H9 (cell line): ENCODE measurements around the gene KCNMA1. TPM values are rescaled to one million over a fixed set of nuclear protein-coding genes. Genes with fewer than 3 reads are reported as not detected.

Experiments
- DNase-seq: peaks from one replicate; pipeline ENCODE4 v3.0.0-alpha.2; 2017
- H2AFZ ChIP-seq: one replicate; pipeline ENCODE4 v1.6.1; 2013; ENCODE audit warnings: mild to moderate bottlenecking, low read length, control low read depth, moderate library complexity
- H2AK5ac ChIP-seq: 2 replicates; pipeline ENCODE4 v1.6.1; 2013; ENCODE audit warnings: low read length, control low read depth, mixed read lengths; ENCODE audit not compliant: insufficient read length
- H2BK120ac ChIP-seq: one replicate; pipeline ENCODE4 v1.6.1; 2013; ENCODE audit warnings: low read depth, mild to moderate bottlenecking, low read length, control low read depth, inconsistent platforms; ENCODE audit not compliant: poor library complexity, severe bottlenecking
- H2BK12ac ChIP-seq: 2 replicates; pipeline ENCODE4 v1.6.1; 2013; ENCODE audit warnings: low read length, control low read depth, mixed read lengths, low read depth; ENCODE audit not compliant: insufficient read length
- H2BK15ac ChIP-seq: 2 replicates; pipeline ENCODE4 v1.6.1; 2013; ENCODE audit warnings: low read depth, low read length, control low read depth
- H2BK20ac ChIP-seq: one replicate; pipeline ENCODE4 v1.6.1; 2013; ENCODE audit warnings: low read depth, mild to moderate bottlenecking, low read length, control low read depth, inconsistent platforms; ENCODE audit not compliant: poor library complexity, severe bottlenecking
- H2BK5ac ChIP-seq: 2 replicates; pipeline ENCODE4 v1.6.1; 2013; ENCODE audit warnings: low read length, control low read depth, mixed read lengths; ENCODE audit not compliant: insufficient read length
- H3K14ac ChIP-seq: 2 replicates; pipeline ENCODE4 v1.6.1; 2013; ENCODE audit warnings: low read length, control low read depth; ENCODE audit not compliant: insufficient read depth
- H3K18ac ChIP-seq: 2 replicates; pipeline ENCODE4 v1.6.1; 2013; ENCODE audit warnings: low read depth, mild to moderate bottlenecking, mixed read lengths, low read length, control low read depth; ENCODE audit not compliant: insufficient read length
- H3K23ac ChIP-seq: 2 replicates; pipeline ENCODE4 v1.6.1; 2013; ENCODE audit warnings: low read length, control low read depth, mixed read lengths, low read depth; ENCODE audit not compliant: insufficient read length
- H3K23me2 ChIP-seq: 2 replicates; pipeline ENCODE4 v1.6.1; 2013; ENCODE audit warnings: low read depth, mild to moderate bottlenecking, mixed read lengths, low read length, control low read depth; ENCODE audit not compliant: insufficient read length, poor library complexity, severe bottlenecking
- H3K27ac ChIP-seq: 2 replicates; pipeline ENCODE4 v1.5.1; 2013; ENCODE audit warnings: low read length, control low read depth, mixed read lengths, low read depth; ENCODE audit not compliant: insufficient read length
- H3K27me3 ChIP-seq: 2 replicates; pipeline ENCODE4 v1.6.1; 2013; ENCODE audit warnings: low read length, control low read depth, inconsistent platforms; ENCODE audit not compliant: insufficient read depth
- H3K4ac ChIP-seq: 2 replicates; pipeline ENCODE4 v1.6.1; 2013; ENCODE audit warnings: low read depth, mild to moderate bottlenecking, control low read depth, inconsistent platforms, low read length, moderate library complexity
- H3K4me1 ChIP-seq: 2 replicates; pipeline ENCODE4 v1.6.1; 2013; ENCODE audit warnings: low read length, control low read depth, inconsistent platforms; ENCODE audit not compliant: insufficient read depth
- H3K4me2 ChIP-seq: 2 replicates; pipeline ENCODE4 v1.6.1; 2013; ENCODE audit warnings: low read length, control low read depth, mixed read lengths; ENCODE audit not compliant: insufficient read length, insufficient read depth
- H3K56ac ChIP-seq: 2 replicates; pipeline ENCODE4 v1.6.1; 2013; ENCODE audit warnings: low read depth, mild to moderate bottlenecking, mixed read lengths, low read length, control low read depth; ENCODE audit not compliant: insufficient read length
- H3K79me1 ChIP-seq: 2 replicates; pipeline ENCODE4 v1.6.1; 2013; ENCODE audit warnings: low read depth, mild to moderate bottlenecking, moderate library complexity, low read length, control low read depth, inconsistent platforms; ENCODE audit not compliant: insufficient read depth, poor library complexity, severe bottlenecking
- H3K79me2 ChIP-seq: 2 replicates; pipeline ENCODE4 v1.6.1; 2013; ENCODE audit warnings: low read length, control low read depth, inconsistent platforms; ENCODE audit not compliant: insufficient read depth
- H3K9ac ChIP-seq: 2 replicates; pipeline ENCODE4 v1.6.1; 2013; ENCODE audit warnings: low read length, control low read depth, mixed read lengths; ENCODE audit not compliant: insufficient read length; ENCODE audit errors: extremely low read depth
- H3K9me3 ChIP-seq: one replicate; pipeline ENCODE4 v1.6.1; 2013; ENCODE audit warnings: low read depth, low read length, inconsistent platforms; ENCODE audit not compliant: control insufficient read depth
- H3T11ph ChIP-seq: one replicate; pipeline ENCODE4 v1.6.1; 2013; ENCODE audit warnings: mild to moderate bottlenecking, low read length, control low read depth, inconsistent platforms
- H4K20me1 ChIP-seq: one replicate; pipeline ENCODE4 v1.6.1; 2013; ENCODE audit not compliant: control insufficient read depth, insufficient read length, insufficient read depth
- H4K5ac ChIP-seq: 2 replicates; pipeline ENCODE4 v1.6.1; 2013; ENCODE audit warnings: low read depth, mild to moderate bottlenecking, mixed read lengths, low read length, control low read depth; ENCODE audit not compliant: insufficient read length
- H4K8ac ChIP-seq: replicated peaks from 2 replicates; pipeline ENCODE4 v1.6.1; 2013; ENCODE audit warnings: low read length, control low read depth, mixed read lengths, low read depth; ENCODE audit not compliant: insufficient read length
- H4K91ac ChIP-seq: 2 replicates; pipeline ENCODE4 v1.6.1; 2013; ENCODE audit warnings: low read depth, mild to moderate bottlenecking, moderate library complexity, mixed read lengths, low read length, control low read depth; ENCODE audit not compliant: insufficient read length
- H3K27ac Mint-ChIP-seq, 3 experiments: 2 replicates in 2 of 3; 3 replicates in 1 of 3; pipeline ENCODE4 v1.8.0; 2020 to 2021; ENCODE audit warnings: mixed read lengths in 3 of 3, mild to moderate bottlenecking in 1 of 3, moderate library complexity in 1 of 3
- H3K27me3 Mint-ChIP-seq: 2 replicates; pipeline ENCODE4 v1.8.0; 2021; ENCODE audit warnings: low read depth, mild to moderate bottlenecking, moderate library complexity, mixed read lengths
- H3K36me3 Mint-ChIP-seq, 3 experiments: 2 replicates in 2 of 3; 3 replicates in 1 of 3; pipeline ENCODE4 v1.8.0; 2020 to 2021; ENCODE audit warnings: low read depth in 3 of 3, mixed read lengths in 3 of 3; ENCODE audit not compliant: insufficient read depth in 1 of 3
- H3K4me1 Mint-ChIP-seq, 2 experiments: 2 replicates each; pipeline ENCODE4 v1.8.0; 2020; ENCODE audit warnings: mixed read lengths in 2 of 2
- H3K4me3 Mint-ChIP-seq, 2 experiments: 2 replicates in 1 of 2; 3 replicates in 1 of 2; pipeline ENCODE4 v1.8.0; 2020 to 2021; ENCODE audit warnings: mild to moderate bottlenecking in 2 of 2, mixed read lengths in 2 of 2, moderate library complexity in 1 of 2
- H3K9me3 Mint-ChIP-seq, 2 experiments: 2 replicates in 1 of 2; 3 replicates in 1 of 2; pipeline ENCODE4 v1.8.0; 2020; ENCODE audit warnings: mild to moderate bottlenecking in 2 of 2, mixed read lengths in 2 of 2, moderate library complexity in 1 of 2
- CTCF ChIP-seq: fragments of 200-600 bp; sonication (generic); conservative IDR thresholded peaks from 3 replicates; pipeline ENCODE4 v1.8.0; 2021; ENCODE audit warnings: antibody characterized with exemption, mild to moderate bottlenecking
- total RNA-seq: library from RNA; stranded (reverse); gene quantifications from 2 replicates; pipeline ENCODE4 v1.2.1, GENCODE V29; 2021

KCNMA1 gene
- total RNA-seq, 1 experiment from 2014 or later = 2.0 TPM

- H3K4me3 Mint-ChIP-seq = no peak overlapping the region
- Histone ChIP-seq H3K9ac (no peak overlapping the region), H2BK20ac (no peak overlapping the region), H2AFZ (no peak overlapping the region), H3K23ac (no peak overlapping the region), H2BK120ac (no peak overlapping the region), H3K4me2 (no peak overlapping the region), H3K18ac (no peak overlapping the region), H3K27me3 (no peaks in the 10 kb centered on the region; the same call in 1 of the 2 replicates), H3K4me1 (no peaks in the 10 kb centered on the region; the same call in 1 of the 2 replicates), H3K79me2 (no peaks in the 10 kb centered on the region), H2BK15ac (no peak overlapping the region), H3K4ac (no peak overlapping the region), H3T11ph (no peak overlapping the region), H2BK5ac (no peak overlapping the region), H4K20me1 (no peaks in the 10 kb centered on the region), H4K91ac (no peak overlapping the region), H2BK12ac (no peak overlapping the region), H3K14ac (no peak overlapping the region; the same call in 1 of the 2 replicates), H4K8ac (no peak overlapping the region), H2AK5ac (no peak overlapping the region), H3K9me3 (no peaks in the 10 kb centered on the region), H3K23me2 (no peaks in the 10 kb centered on the region), H4K5ac (no peak overlapping the region), H3K79me1 (no peaks in the 10 kb centered on the region), H3K56ac (no peak overlapping the region), H3K27ac (no peak overlapping the region)
- no peak overlapping the region for H3K27ac Mint-ChIP-seq
- no peak for TF ChIP-seq CTCF
- no peak for DNase-seq
- H3K36me3 Mint-ChIP-seq = no peaks in the 10 kb centered on the region
- peaks cover 13 to 23% of the 10 kb centered on the region in 2 experiments for H3K4me1 Mint-ChIP-seq
- H3K9me3 Mint-ChIP-seq = no peaks in the 10 kb centered on the region
- H3K27me3 Mint-ChIP-seq = no peaks in the 10 kb centered on the region; the same call in 1 of the 2 replicates
Observed at GRCh38 chr10:77188521-77188920, 449.1 kb downstream of the KCNMA1 start.
